ENCODE measurements around the gene SLC22A9. TPM values are rescaled to one million over a fixed set of nuclear protein-coding genes. Genes with fewer than 3 reads are reported as not detected.
"Not testable (repeated sequence)": the region's sequence is repeated elsewhere in the genome, so short reads cannot be mapped to it uniquely, and the experiment has no call there.

Gene SLC22A9
- not detected for total RNA-seq
- long read RNA-seq = 0 reads

GRCh38 chr11:63369165-63369970, at the start of gene SLC22A9:
SLC22A9 (plus strand) TSS chr11:63369785; CDS start chr11:63370057, 272 bp downstream.
- intact Hi-C loops (cut with DNase I, micrococcal nuclease) = no loop called here
- peak; percentile 95 for ATAC-seq
- DNase-seq = no peak

DNA sequence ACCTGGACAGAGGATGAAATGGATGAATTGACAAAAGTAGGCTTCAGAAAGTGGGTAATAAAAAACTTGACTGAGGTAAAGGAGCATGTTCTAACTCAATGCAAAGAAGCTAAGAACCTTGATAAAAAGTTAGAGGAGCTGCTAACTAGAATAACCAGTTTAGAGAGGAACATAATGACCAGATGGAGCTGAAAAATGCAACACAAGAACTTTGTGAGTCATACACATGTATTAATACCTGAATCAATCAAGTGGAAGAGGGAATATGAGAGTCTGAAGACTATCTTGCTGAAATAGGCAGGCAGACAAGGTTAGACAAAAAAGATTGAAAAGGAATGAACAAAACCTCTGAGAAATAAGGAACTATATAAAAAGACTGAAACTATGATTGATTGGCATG, 47.9 kb upstream of the SLC22A9 start:
- no peak for DNase-seq
- intact Hi-C loops (cut with DNase I, micrococcal nuclease) = no loop called here
- ATAC-seq = no peak

- ATAC-seq; DNase-seq; intact Hi-C loops (cut with DNase I, micrococcal nuclease): not testable (repeated sequence)
Observed at GRCh38 chr11:63335089-63335488, 34.5 kb upstream of the SLC22A9 start.

DNA sequence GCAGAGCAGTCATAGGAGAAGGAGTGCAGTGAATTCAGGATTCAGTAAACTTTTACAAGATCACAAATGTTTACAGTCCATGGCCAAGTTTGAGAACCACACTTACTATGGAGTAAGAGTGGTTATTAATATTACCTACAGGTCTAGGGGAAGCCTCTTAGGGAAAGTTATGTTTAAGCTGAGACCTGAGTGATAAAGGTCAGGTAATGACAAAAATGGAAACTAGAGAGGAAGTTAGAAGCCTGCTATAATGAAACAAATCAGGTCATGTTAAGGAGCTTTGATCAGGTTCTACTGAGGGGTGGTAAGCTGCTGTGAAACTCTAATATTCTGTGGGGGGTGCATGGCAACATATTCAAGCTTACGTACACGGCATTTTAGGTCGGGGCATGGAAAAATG, 32.5 kb upstream of the SLC22A9 start:
- intact Hi-C loops (cut with DNase I, micrococcal nuclease) = no loop called here
- no peak for DNase-seq
- no peak for ATAC-seq

DNA sequence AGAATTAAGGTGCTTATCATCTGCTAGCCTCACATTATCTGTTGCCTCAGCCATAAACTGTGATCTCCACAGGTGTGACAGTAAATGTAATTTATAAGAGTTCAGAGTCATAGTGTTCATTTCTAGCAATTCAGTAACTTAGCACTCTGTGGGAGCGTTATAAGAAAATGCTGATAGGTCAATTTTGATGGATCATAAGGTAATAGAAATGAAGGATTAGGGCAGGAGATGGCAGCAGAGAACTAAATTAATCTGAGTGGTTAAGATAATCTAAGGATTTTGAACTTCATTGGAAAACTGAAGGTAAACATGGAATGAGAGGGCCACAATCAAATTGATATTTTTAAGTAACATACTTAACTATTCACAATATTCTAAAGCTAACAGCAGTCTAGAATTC, 26.5 kb upstream of the SLC22A9 start:
- no peak for ATAC-seq
- no peak for DNase-seq
- intact Hi-C loops (cut with DNase I, micrococcal nuclease) = no loop called here

- no peak for DNase-seq
- ATAC-seq = no peak
- intact Hi-C loops (cut with DNase I, micrococcal nuclease) = no loop called here
Observed at GRCh38 chr11:63352144-63352543, 17.4 kb upstream of the SLC22A9 start.

GRCh38 chr11:63362196-63362793, 7.3 kb upstream of the SLC22A9 start:
- ATAC-seq (no peak), DNase-seq (no peak)
- intact Hi-C loops (cut with DNase I, micrococcal nuclease) = no loop called here

- ATAC-seq (no peak), DNase-seq (no peak)
- intact Hi-C loops (cut with DNase I, micrococcal nuclease) = no loop called here
Observed at GRCh38 chr11:63369971-63370588, 495 bp downstream of the SLC22A9 start.

DNA sequence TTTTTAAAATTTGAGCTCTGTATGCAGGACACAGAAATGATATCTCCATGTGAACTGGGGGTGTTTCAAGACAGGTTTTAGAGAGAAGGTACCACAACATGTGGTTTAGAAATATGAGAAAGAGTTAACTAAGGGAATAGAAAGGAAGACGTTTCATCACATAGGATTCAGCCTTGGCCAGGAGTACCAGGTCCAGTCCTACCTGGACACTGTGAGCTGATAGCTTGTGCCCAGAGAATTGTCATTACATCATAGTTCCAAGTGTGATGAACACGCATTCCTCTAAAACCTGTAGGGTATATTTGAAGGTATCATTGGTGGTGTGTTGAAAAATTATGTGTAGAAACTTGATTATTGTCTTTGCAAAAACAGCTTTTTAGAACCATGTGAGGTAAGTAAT, 1.8 kb downstream of the SLC22A9 start:
- ATAC-seq (no peak), DNase-seq (no peak)
- intact Hi-C loops (cut with DNase I, micrococcal nuclease) = no loop called here

GRCh38 chr11:63375434-63375833, 5.8 kb downstream of the SLC22A9 start:
- intact Hi-C loops (cut with DNase I, micrococcal nuclease) = no loop called here
- DNase-seq = no peak
- no peak for ATAC-seq

GRCh38 chr11:63380130-63380529, 10.5 kb downstream of the SLC22A9 start:
- ATAC-seq = no peak
- DNase-seq = no peak
- intact Hi-C loops (cut with DNase I, micrococcal nuclease) = no loop called here

GRCh38 chr11:63395697-63396096, 26.1 kb downstream of the SLC22A9 start:
- intact Hi-C loops (cut with DNase I, micrococcal nuclease) = no loop called here
- DNase-seq = no peak
- no peak for ATAC-seq

- ATAC-seq (no peak), DNase-seq (no peak)
- intact Hi-C loops (cut with DNase I, micrococcal nuclease) = no loop called here
Observed at GRCh38 chr11:63404161-63404935, 34.8 kb downstream of the SLC22A9 start.

GRCh38 chr11:63405114-63405513, 35.5 kb downstream of the SLC22A9 start:
- intact Hi-C loops (cut with DNase I, micrococcal nuclease) = no loop called here
- DNase-seq = no peak
- ATAC-seq = no peak

- DNase-seq (no peak), ATAC-seq (no peak)
- intact Hi-C loops (cut with DNase I, micrococcal nuclease) = no loop called here
Observed at GRCh38 chr11:63406458-63406857, 36.9 kb downstream of the SLC22A9 start.

GRCh38 chr11:63417174-63417852, 47.7 kb downstream of the SLC22A9 start:
- ATAC-seq (no peak), DNase-seq (no peak)
- intact Hi-C loops (cut with DNase I, micrococcal nuclease) = no loop called here

DNA sequence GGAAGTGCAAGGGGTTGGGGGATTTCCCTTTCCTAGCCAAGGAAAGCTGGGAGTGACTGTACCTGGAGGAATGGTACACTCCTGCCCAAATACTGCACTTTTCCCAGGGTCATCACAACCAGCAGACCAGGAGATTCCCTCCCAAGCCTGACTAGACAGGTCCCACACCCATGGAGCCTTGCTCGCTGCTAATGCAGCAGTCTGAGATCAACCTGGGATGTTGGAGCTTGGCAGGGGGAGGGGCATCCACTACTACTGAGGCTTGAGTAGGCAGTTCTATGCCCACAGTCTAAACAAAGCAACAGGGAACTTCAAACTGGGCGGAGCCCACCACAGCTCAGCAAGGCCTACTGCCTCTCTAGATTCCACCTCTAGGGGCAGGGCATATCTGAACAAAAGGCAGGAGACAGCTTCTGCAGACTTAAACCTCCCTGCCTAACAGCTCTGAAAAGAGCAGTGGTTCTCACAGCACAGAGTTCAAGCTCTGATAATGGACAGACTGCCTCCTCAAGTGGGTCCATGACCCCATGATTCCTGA, 58.5 kb downstream of the SLC22A9 start:
- intact Hi-C loops (cut with DNase I, micrococcal nuclease) = no loop called here
- ATAC-seq = peak; percentile 35
- peak in 1 of 2 donors; percentile 7 for DNase-seq

- ATAC-seq; DNase-seq; intact Hi-C loops (cut with DNase I, micrococcal nuclease): not testable (repeated sequence)
Observed at GRCh38 chr11:63430731-63431130, 61.1 kb downstream of the SLC22A9 start.

Measured in left colon (tissue), 2 donors.